HEK293 (cell line): Measurements from ENCODE around the gene SLC6A16.
"Not testable (repeated sequence)": the region's sequence is repeated elsewhere in the genome, so short reads cannot be mapped to it uniquely, and the experiment has no call there.

Source experiments
- ATF2 ChIP-seq: fragments of 450-650 bp; formaldehyde crosslinking; IDR thresholded peaks from 2 replicates; pipeline ENCODE4 v1.5.1; 2016; ENCODE audit warnings: missing biosample characterization, missing genetic modification characterization, low read depth
- CTCF ChIP-seq: fragments of 450-650 bp; formaldehyde crosslinking; IDR thresholded peaks from 2 replicates; pipeline ENCODE4 v1.5.1; 2016; ENCODE audit warnings: missing biosample characterization, missing genetic modification characterization
- OSR2 ChIP-seq: fragments of 450-650 bp; formaldehyde crosslinking; IDR thresholded peaks from 2 replicates; pipeline ENCODE4 v1.5.1; 2016; ENCODE audit warnings: missing biosample characterization, missing genetic modification characterization
- ZNF274 ChIP-seq, 2 experiments: fragments of 200-500 bp in 1 of 2; fragments of 450-650 bp in 1 of 2; sonication (Bioruptor generic) in 1 of 2; formaldehyde crosslinking in 1 of 2; IDR thresholded peaks; 2 replicates each; pipeline versions ENCODE4 v1.5.1 to v1.6.1; 2014 to 2016; ENCODE audit warnings: borderline replicate concordance in 1 of 2, inconsistent platforms in 1 of 2, low read length in 1 of 2, missing biosample characterization in 1 of 2, missing genetic modification characterization in 1 of 2
- ZSCAN4 ChIP-seq: fragments of 450-650 bp; formaldehyde crosslinking; IDR thresholded peaks from 2 replicates; pipeline ENCODE4 v1.5.1; 2017; ENCODE audit warnings: missing biosample characterization, missing genetic modification characterization

GRCh38 chr19:49325756-49326155, 765 bp upstream of the SLC6A16 start:
- TF ChIP-seq CTCF (tag by site-specific recombination); OSR2 (tag by site-specific recombination); ZSCAN4 (tag by site-specific recombination); ZNF274 (IDR thresholded peaks at IDR 0.05; ENCODE audit: low read length); ZNF274 (tag by site-specific recombination; IDR thresholded peaks at IDR 0.05; ENCODE audit: borderline replicate concordance); ATF2 (tag by site-specific recombination): not testable (repeated sequence)
